Measurements from ENCODE around the gene SHROOM3.

SHROOM3 gene

DNA sequence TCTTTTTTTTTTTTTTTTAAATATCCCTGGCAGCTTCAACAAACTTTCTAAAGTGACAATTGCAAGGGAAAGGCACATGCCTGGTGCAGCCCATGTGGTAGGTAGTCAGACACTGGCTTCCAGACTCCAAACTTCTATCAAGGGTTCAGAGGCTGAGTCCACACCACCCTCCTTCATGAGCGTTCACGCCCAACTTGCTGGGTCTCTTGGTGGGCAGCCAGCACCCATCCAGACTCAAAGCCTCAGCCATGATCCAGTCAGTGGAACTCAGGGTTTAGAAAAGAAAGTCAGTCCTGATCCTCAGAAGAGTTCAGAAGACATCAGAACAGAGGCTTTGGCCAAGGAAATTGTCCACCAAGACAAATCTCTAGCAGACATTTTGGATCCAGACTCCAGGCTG lies 321.4 kb downstream of the SHROOM3 start:
- DNase-seq = no peak

- DNase-seq = no peak
These were observed 322.4 kb downstream of the SHROOM3 start for GRCh38 chr4:76757418-76757939.

- DNase-seq = peak; percentile 38
These were observed 323.4 kb downstream of the SHROOM3 start for GRCh38 chr4:76758290-76758882.

- DNase-seq = no peak
These were observed 324.0 kb downstream of the SHROOM3 start for GRCh38 chr4:76758996-76759395.

DNA sequence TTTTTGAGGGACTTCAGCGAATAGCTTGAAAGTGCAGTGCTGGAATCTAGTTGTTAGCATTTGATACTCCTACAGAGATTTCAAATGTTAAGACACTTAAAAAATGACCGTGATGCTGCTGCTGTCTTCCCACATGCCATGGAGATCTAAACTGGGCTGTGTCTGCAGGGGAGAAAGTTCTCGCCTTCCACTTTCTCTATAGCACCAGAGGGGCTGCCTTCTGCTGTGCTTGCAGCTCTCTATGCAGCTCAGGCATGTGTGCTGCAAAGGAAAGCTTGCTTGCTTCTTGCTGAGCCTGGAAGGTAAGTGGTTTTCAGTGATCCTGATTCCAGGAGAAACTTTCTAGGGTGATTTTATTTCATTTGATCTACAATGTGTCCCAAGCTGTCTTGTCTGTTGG lies 325.2 kb downstream of the SHROOM3 start:
- DNase-seq = no peak

GRCh38 chr4:76762137-76763130 lies 327.4 kb downstream of the SHROOM3 start:
- no peak for DNase-seq

DNA sequence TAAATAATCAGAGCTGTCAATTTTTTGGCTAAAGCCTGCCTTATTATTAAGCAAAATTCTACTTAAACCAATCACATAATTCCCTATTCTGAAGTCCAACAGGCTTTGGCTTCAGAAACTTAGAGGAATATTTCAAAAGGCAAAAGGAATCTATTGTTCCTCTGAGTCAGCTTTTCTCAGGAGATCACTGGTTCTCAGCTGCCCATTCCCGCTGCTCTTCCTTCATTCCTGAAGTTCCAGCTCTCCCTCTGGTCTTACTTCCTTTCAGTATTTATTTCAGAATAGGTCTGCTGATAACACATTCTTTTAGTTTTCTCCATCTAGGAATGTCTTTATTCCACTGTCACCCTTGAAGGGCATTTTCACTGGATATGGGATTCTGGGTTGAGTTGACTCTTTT lies 329.2 kb downstream of the SHROOM3 start:
- no peak for DNase-seq

GRCh38 chr4:76765473-76766183 lies 330.6 kb downstream of the SHROOM3 start:
- DNase-seq = no peak

GRCh38 chr4:76767983-76768382 lies 333.0 kb downstream of the SHROOM3 start:
- no peak for DNase-seq

DNA sequence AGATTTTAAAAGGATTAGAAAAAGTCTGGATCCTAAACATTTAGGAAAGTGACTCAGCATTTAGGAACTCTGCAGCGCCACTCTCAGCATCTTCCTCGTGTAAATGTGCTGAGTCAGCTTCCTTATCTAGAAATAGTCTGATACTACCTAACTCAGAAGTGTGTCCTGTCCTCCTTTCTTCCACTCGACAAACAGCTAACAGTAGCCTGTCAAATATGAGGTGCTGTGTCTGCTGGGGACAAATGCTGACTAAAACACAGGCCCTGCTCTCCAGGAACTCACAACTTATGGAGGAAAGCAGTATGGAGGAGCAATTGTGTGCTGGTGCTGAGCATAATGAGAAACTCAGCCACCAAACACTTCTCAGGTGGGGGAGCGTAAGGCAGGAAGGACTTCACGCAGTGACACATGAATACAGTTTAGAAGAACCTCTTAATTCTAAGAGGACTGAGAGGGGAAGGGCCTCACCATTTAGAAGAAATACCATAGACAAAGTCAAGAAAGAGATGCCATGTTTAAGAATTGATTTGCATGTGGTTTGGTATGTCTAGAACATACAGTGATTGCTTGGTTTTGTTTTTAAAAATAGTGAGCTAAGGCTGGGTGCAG lies 337.6 kb downstream of the SHROOM3 start:
- DNase-seq = no peak

- DNase-seq = no peak
These were observed 338.7 kb downstream of the SHROOM3 start for GRCh38 chr4:76773766-76774165.

DNA sequence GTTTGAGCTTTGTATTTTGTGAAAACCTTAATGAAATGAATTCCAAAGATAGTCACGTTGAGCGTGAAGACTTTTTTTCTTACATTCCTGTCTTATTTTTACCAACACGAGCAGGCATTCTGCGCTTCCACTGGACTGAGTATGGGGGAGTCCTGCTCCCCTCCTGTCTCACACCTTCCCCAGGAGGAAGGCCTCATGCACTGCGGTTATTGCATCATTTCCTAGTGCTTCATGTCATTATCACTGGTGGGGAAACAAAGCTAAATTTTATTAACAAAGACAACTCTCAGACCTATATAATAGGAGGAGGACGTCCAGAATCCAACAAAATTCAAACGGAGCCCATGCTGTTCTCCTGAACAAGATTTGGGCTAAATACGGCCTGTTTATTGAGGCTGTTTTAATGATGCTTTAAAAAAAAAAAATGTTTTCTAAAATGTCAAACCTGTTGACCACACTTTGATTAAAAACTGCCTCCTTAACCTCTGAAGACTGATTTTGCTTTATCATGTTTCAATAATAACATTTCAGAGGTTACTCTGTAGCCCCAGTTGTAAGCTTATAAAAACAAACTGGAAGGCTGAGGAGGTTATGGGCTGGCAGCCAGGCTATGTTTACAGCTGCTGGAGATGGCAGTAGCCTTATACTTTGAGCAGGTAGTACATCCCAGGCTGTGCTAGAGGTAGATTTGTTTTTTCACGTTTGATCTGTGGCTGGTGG lies 344.9 kb downstream of the SHROOM3 start:
- DNase-seq = no peak

DNA sequence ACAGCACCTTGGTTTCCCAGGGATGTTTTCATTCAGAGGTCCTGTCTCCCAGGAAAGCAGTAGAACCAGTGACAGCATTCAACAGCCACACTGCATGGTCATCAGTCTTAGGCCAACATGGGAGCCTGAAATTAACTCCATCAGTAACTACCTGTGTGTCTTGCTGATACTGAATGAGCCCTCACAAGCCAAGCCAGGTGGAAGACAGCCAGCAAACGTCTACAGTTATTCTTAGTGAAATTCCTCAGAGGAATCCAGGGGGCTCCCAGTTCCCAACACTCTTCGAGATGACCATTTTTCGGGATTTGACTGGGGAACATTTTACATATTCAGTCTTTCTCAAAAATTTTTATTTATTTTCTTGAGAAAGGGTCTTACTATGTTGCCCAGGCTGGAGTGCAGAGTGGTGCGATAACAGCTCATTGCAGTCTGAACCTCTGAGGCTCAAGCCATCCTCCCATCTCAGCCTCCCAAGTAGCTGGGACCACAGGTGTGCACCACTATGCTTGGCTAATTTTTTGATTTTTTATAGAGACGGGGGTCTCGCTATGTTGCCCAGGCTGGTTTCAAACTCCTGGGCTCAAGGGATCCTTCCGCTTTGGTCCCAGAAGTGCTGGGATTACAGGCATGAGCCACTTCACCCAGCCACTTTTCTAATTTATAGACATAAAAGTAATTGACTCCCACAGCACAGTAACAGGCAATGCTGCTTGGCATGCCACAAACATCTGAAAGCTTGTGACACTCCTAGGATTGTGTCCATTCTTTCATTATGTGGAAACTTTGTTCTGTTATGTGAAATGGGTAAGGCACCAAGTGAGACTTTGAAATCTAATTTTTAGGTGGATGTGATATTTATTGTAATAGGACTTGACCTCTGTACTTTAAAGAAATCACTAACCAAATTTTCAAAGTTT lies 346.0 kb downstream of the SHROOM3 start:
- DNase-seq = no peak

DNA sequence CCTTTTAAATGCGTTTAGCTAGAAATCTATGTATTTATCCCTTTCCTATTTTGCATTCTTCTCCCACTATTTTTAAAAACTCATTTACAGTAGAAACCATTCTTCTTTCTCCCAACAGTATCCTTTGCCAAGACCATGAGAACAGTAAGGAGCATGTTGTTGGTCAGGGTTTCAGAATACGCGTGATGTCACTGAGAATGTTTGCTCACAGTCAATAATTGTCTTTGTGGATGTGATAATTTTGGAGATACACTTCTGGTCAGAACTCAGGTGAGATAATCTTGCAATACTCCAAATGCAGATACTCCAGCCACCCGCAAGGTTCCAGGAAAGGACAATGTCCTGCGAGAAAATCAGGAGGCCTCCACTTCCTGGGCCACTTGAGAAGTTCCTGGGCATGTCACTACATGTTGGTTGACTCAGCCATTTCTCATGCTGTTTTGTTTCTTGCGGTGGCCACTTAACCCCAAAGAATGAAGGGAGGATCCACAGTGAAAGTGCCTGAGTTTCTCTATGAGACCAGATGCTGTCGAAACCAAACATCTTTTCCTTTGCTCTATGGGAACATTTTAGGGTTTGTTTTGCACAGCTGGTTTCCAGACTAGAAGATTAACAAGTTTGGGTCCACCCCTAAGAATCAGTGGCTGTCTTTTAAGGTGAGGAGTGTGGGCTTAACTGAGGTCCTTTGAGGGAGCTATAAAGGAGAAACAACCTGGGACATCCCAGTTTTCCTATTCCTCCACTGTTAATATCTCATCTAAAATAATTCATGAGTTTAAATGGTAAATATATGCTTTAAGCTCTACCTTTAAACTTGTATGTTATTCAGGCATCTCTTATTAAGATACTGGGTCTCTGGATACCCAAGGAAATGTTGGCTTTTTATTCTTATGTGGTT lies 346.9 kb downstream of the SHROOM3 start:
- no peak for DNase-seq

GRCh38 chr4:76782837-76783236 lies 347.8 kb downstream of the SHROOM3 start:
- DNase-seq = no peak

DNA sequence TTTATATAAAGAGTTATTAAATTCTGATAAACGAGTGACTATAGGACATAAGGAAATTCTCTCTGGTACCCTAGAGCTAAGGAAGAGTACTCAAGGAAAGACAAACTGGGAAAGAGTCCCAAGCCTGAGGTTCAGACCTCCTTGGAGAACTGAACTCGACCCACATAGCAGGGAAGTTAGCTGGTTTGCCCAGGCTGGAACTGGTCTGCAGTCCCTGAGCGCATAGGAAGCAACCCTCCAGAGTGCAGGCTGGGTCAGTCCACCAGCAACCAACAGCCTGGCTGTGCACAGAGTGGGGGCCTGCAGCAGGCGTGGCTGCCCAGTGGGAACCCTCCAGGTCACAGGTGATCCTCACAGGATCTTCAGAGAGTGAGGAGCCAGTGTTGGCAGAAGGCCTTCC lies 348.8 kb downstream of the SHROOM3 start:
- no peak for DNase-seq

DNA sequence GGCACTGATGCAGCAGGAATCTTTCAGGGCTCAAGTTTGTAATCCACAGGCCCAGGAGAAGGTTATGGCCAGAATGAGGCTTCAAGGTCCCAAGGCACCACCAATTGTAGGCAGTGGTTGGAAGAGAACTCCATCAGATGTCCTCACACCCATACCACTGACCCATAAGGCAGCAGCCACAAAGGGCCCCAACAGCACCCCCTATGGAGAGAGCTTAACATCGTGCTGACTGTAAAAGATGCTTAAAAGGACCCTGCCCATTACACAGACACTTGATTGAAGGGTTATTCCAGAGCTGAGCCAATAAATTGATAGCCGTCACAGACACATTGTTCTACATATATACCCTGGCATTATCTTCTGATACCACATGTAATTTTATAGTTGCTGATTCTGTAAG lies 349.2 kb downstream of the SHROOM3 start:
- DNase-seq = no peak

DNA sequence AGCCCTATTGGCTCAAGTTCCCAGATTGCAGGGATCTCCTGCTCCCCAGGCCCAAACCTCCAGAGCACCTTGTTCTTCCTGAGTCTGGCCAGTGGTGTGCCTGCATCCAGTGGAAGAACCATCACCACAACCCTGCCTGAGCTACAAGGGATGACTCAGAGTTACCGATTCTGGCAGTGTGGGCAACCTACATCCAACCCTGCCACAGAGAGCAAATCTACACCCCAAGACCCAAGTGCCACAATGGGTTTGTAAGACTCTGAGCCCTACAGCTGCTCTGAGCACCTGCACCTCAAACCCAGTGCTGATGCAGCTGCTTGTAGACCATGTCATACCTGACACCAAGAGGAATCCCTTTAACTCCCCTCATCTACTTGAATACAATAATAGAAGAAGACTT lies 352.9 kb downstream of the SHROOM3 start:
- DNase-seq = no peak

DNA sequence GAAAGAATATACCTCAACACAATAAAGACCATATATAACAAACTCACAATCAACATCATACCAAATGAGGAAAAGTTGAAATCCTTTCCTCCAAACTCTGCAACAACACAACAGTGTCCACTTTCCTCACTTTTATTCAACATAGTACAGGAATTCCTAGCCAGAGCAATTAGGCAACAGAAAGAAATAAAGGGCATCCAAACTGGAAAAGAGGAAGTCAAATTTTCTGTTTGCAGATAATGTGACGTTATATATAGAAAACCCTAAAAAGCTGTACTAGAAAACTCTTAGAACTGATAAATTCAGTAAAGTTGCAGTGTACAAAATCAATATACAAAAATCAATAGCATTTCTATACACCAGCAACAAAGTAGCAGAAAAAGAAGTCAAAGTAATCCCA lies 355.3 kb downstream of the SHROOM3 start:
- no peak for DNase-seq

GRCh38 chr4:76791479-76791878 lies 356.4 kb downstream of the SHROOM3 start:
- no peak for DNase-seq

Data from NCI-H1092 treated with DMSO at 0.1 percent for 48 hours (cell line).